Endodermal cell (in vitro differentiated cells): ENCODE results near the gene OR10H4. TPM values are rescaled to one million over a fixed set of nuclear protein-coding genes. Genes with fewer than 3 reads are reported as not detected.
"Not testable (repeated sequence)": the region's sequence is repeated elsewhere in the genome, so short reads cannot be mapped to it uniquely, and the experiment has no call there.

ENCODE experiments used
- DNase-seq: peaks from one replicate; pipeline ENCODE4 v3.0.0-alpha.2; 2017
- H3K27ac ChIP-seq: 2 replicates; pipeline ENCODE4 v1.5.1; 2013; ENCODE audit warnings: mild to moderate bottlenecking, low read depth, low read length, moderate library complexity
- H3K27me3 ChIP-seq: 2 replicates; pipeline ENCODE4 v1.6.1; 2013; ENCODE audit warnings: mild to moderate bottlenecking, low read length, moderate library complexity; ENCODE audit not compliant: insufficient read depth, control insufficient read depth, poor library complexity, severe bottlenecking
- H3K36me3 ChIP-seq: 2 replicates; pipeline ENCODE4 v1.7.0; 2013; ENCODE audit warnings: mild to moderate bottlenecking, low read length, moderate library complexity; ENCODE audit not compliant: control insufficient read depth, insufficient read depth
- H3K4me1 ChIP-seq: one replicate; pipeline ENCODE4 v1.7.0; 2013; ENCODE audit warnings: low read length; ENCODE audit not compliant: control insufficient read depth, insufficient read depth
- H3K4me3 ChIP-seq: 2 replicates; pipeline ENCODE4 v1.5.1; 2013; ENCODE audit warnings: mild to moderate bottlenecking, low read length, moderate library complexity
- H3K9ac ChIP-seq: 2 replicates; pipeline ENCODE4 v1.6.1; 2013; ENCODE audit warnings: mild to moderate bottlenecking, low read length, moderate library complexity; ENCODE audit not compliant: poor library complexity, severe bottlenecking; ENCODE audit errors: extremely low read depth
- H3K9me3 ChIP-seq: 2 replicates; pipeline ENCODE4 v1.6.1; 2013; ENCODE audit warnings: mild to moderate bottlenecking, low read length, moderate library complexity; ENCODE audit not compliant: control insufficient read depth
- H3K27ac Mint-ChIP-seq: 2 replicates; pipeline ENCODE4 v1.8.0; 2020; ENCODE audit warnings: mixed read lengths
- H3K27me3 Mint-ChIP-seq: 2 replicates; pipeline ENCODE4 v1.8.0; 2021; ENCODE audit warnings: mild to moderate bottlenecking, mixed read lengths; ENCODE audit not compliant: insufficient read depth
- H3K36me3 Mint-ChIP-seq: 2 replicates; pipeline ENCODE4 v1.8.0; 2020; ENCODE audit warnings: low read depth, mixed read lengths
- H3K4me1 Mint-ChIP-seq: 2 replicates; pipeline ENCODE4 v1.8.0; 2020; ENCODE audit warnings: mixed read lengths
- H3K4me3 Mint-ChIP-seq: 2 replicates; pipeline ENCODE4 v1.8.0; 2020; ENCODE audit warnings: mild to moderate bottlenecking, moderate library complexity, mixed read lengths
- H3K9me3 Mint-ChIP-seq: 2 replicates; pipeline ENCODE4 v1.8.0; 2020; ENCODE audit warnings: mild to moderate bottlenecking, mixed read lengths
- WGBS, 2 experiments: methylation state at CpG; one replicate each; pipeline versions ENCODE4 v1.1.5 to v1.1.7; 2013; ENCODE audit warnings: missing lambda C conversion rate in 2 of 2, mixed read lengths in 1 of 2; ENCODE audit not compliant: insufficient coverage in 1 of 2, insufficient read length in 1 of 2; 5-methylcytosine and 5-hydroxymethylcytosine counted together
- long read RNA-seq, 4 experiments: library from polyadenylated mRNA in 2 of 4; library from RNA in 1 of 4; library from capped mRNA in 1 of 4; stranded (forward) in 3 of 4; unstranded in 1 of 4; transcript quantifications; one replicate each; pipeline ENCODE4 v2.0.0, GENCODE V29; 2020 to 2021; ENCODE audit warnings: inconsistent platforms in 1 of 4
- polyA plus RNA-seq, 2 experiments: library from polyadenylated mRNA; stranded (reverse); fragments of 50-300 nt; gene quantifications; one replicate each; pipeline ENCODE4 v1.2.3, GENCODE V29; 2013
- total RNA-seq, 2 donors: library from RNA; stranded (reverse); fragmentation: NEBNext Ultra II Directional in 1 of 2; extraction: Animal tissue kit (Norgen Biotek cat#: 25700) in 1 of 2; gene quantifications; 2 replicates in 1 of 2; 3 replicates in 1 of 2; pipeline ENCODE4 v1.2.1, GENCODE V29; 2021
- TF ChIP-seq, protein P1 (sequence below): fragments of 200-600 bp; sonication (generic); conservative IDR thresholded peaks from 2 replicates; pipeline ENCODE4 v1.5.0; 2021; ENCODE audit warnings: antibody characterized with exemption, mild to moderate bottlenecking

OR10H4 gene, protein sequence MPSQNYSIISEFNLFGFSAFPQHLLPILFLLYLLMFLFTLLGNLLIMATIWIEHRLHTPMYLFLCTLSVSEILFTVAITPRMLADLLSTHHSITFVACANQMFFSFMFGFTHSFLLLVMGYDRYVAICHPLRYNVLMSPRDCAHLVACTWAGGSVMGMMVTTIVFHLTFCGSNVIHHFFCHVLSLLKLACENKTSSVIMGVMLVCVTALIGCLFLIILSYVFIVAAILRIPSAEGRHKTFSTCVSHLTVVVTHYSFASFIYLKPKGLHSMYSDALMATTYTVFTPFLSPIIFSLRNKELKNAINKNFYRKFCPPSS
- total RNA-seq: not detected
- polyA plus RNA-seq (2013, experiment 1 of 2): not detected
- polyA plus RNA-seq (2013, experiment 2 of 2): not detected
- long read RNA-seq, experiment 1: 0 reads
- long read RNA-seq, experiment 2: 0 reads
- long read RNA-seq, experiment 3: 0 reads
- long read RNA-seq, experiment 4: 0 reads

DNA sequence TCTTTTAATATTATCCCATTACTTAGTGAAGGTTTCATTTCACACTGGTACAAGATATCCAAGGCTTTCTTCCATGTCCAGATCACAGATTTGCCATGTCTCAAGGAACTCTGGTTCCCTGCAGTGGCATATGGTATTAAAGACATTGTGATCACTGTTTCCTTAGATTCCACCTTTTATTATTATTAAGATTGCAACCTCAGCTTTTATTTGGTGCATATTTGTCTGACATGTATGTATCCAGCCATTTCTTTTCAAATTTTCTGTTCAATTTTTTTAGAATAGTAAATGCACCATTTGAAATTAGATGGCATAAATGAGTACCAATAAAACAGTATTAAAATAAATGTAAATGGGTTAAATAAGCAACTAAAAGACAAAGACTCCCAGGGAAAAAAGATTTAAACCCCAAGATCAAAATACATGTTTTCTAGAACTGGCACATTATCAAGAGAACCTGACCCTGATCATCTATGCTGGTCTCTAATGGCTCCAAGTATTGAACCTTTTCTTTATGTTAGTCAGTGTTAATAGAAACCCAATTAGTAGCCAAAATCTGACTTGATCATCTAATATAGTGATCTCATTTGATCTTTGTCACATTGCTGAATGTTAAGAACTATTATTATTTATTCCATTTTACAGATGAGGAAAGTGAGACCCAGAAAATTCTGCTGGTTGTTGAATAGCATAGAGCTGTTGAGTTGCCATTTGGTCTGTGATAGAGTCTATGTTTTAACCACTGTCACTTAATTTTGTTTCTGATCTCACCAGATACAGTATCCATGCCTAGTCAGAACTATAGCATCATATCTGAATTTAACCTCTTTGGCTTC lies at the start of gene OR10H4:
TSS of gene OR10H4 (plus strand) at position 786 of the 836 bp plus-strand sequence. CDS start at position 786, 0 bp downstream.
- H3K27me3 ChIP-seq: no peaks in the 10 kb centered on the region
- TF ChIP-seq, protein P1, sequence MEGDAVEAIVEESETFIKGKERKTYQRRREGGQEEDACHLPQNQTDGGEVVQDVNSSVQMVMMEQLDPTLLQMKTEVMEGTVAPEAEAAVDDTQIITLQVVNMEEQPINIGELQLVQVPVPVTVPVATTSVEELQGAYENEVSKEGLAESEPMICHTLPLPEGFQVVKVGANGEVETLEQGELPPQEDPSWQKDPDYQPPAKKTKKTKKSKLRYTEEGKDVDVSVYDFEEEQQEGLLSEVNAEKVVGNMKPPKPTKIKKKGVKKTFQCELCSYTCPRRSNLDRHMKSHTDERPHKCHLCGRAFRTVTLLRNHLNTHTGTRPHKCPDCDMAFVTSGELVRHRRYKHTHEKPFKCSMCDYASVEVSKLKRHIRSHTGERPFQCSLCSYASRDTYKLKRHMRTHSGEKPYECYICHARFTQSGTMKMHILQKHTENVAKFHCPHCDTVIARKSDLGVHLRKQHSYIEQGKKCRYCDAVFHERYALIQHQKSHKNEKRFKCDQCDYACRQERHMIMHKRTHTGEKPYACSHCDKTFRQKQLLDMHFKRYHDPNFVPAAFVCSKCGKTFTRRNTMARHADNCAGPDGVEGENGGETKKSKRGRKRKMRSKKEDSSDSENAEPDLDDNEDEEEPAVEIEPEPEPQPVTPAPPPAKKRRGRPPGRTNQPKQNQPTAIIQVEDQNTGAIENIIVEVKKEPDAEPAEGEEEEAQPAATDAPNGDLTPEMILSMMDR: no peak
- H3K9ac ChIP-seq: no peak within 1 kb of the TSS
- H3K36me3 Mint-ChIP-seq: no peaks in the 10 kb centered on the region
- no peak within 1 kb of the TSS for H3K4me3 Mint-ChIP-seq
- no peaks in the 10 kb centered on the region for H3K36me3 ChIP-seq
- H3K9me3 ChIP-seq: peaks cover 68% of the 10 kb centered on the region
- H3K4me3 ChIP-seq: no peak within 1 kb of the TSS
- no peak for DNase-seq
- no peaks in the 10 kb centered on the region for H3K27me3 Mint-ChIP-seq
- no peak within 1 kb of the TSS for H3K27ac Mint-ChIP-seq
- H3K4me1 Mint-ChIP-seq: no peaks in the 10 kb centered on the region
- H3K27ac ChIP-seq: no peak within 1 kb of the TSS
- no peaks in the 10 kb centered on the region for H3K4me1 ChIP-seq
- peaks cover 80% of the 10 kb centered on the region for H3K9me3 Mint-ChIP-seq

DNA sequence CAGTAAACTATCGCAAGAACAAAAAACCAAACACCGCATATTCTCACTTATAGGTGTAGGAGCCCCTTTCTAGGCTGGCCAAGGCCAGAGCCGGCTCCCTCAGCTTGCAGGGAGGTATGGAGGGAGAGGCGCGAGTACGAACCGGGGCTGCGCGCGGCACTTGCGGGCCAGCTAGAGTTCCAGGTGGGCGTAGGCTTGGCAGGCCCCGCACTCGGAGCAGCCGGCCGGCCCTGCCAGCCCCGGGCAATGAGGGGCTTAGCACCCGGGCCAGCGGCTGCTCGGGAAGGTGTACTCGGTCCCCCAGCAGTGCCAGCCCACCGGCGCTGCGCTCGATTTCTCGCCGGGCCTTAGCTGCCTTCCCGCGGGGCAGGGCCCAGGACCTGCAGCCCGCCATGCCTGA lies 49.2 kb upstream of the OR10H4 start:
- not testable (repeated sequence) for DNase-seq, H3K27ac ChIP-seq, H3K4me1 ChIP-seq, H3K4me3 ChIP-seq, H3K27me3 ChIP-seq, H3K9ac ChIP-seq, H3K27me3 Mint-ChIP-seq, H3K36me3 Mint-ChIP-seq, H3K27ac Mint-ChIP-seq, H3K36me3 ChIP-seq, H3K4me1 Mint-ChIP-seq, H3K4me3 Mint-ChIP-seq
- 81 to 90% methylated on average over 9 to 29 of the region's 30 CpGs for WGBS, 2 experiments
- peaks cover 44% of the 10 kb centered on the region for H3K9me3 ChIP-seq
- peaks cover 46% of the 10 kb centered on the region for H3K9me3 Mint-ChIP-seq

DNA sequence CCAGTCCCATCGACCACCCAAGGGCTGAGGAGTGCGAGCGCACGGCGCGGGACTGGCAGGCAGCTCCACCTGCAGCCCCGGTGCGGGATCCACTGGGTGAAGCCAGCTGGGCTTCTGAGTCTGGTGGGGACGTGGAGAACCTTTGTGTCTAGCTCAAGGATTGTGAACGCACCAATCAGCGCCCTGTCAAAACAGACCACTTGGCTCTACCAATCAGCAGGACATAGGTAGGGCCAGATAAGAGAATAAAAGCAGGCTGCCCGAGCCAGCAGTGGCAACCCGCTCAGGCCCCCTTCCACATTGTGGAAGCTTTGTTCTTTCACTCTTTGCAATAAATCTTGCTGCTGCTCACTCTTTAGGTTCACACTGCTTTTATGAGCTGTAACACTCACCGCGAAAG lies 48.8 kb upstream of the OR10H4 start:
- not testable (repeated sequence) for H3K4me3 ChIP-seq, H3K9ac ChIP-seq, H3K27ac Mint-ChIP-seq, DNase-seq, H3K4me1 ChIP-seq, H3K27me3 Mint-ChIP-seq, H3K27me3 ChIP-seq, H3K36me3 ChIP-seq, H3K27ac ChIP-seq, H3K4me1 Mint-ChIP-seq, H3K36me3 Mint-ChIP-seq, H3K4me3 Mint-ChIP-seq
- H3K9me3 ChIP-seq: peaks cover 45% of the 10 kb centered on the region
- WGBS, 2 experiments: 80% methylated on average over 10 of the region's 15 CpGs; no CpG with 5 or more reads in 1 of the 2 experiments
- peaks cover 51% of the 10 kb centered on the region for H3K9me3 Mint-ChIP-seq

DNA sequence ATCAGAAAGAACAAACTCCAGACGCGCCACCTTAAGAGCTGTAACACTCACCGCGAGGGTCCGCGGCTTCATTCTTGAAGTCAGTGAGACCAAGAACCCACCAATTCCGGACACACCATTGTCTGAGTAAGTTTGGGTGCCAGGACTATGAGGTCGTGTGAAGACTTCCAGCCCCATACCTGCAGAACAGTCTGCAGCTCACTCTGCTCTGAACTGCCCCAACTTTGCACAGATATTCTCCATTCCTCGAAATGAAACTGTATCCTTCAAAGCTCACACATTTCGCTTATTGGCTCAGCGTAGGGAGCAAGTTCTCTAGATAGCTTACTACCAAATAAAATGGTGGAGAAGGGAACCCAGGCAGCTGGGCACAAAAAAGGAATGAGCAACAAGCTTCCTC lies 48.3 kb upstream of the OR10H4 start:
- WGBS, 2 experiments: 86% methylated on average over 8 to 11 of the region's 11 CpGs
- Histone ChIP-seq H3K4me1 (no peaks in the 10 kb centered on the region), H3K9ac (no peak overlapping the region), H3K9me3 (peaks cover 45% of the 10 kb centered on the region), H3K4me3 (no peak overlapping the region), H3K27ac (no peak overlapping the region), H3K27me3 (no peaks in the 10 kb centered on the region), H3K36me3 (no peaks in the 10 kb centered on the region)
- Mint-ChIP-seq H3K4me1 (no peaks in the 10 kb centered on the region), H3K9me3 (peaks cover 56% of the 10 kb centered on the region), H3K27me3 (no peaks in the 10 kb centered on the region), H3K4me3 (no peak overlapping the region), H3K36me3 (no peaks in the 10 kb centered on the region), H3K27ac (no peak overlapping the region)
- TF ChIP-seq, protein P1: no peak
- DNase-seq: no peak
